Panc1 (cell line): ENCODE measurements around the gene NTNG1. TPM values are rescaled to one million over a fixed set of nuclear protein-coding genes. Genes with fewer than 3 reads are reported as not detected.

Source experiments
- ATAC-seq: fragments of 200-7000 bp; cut with Tn5 transposase; 2 replicates; pipeline ENCODE4 v1.9.1; 2020; ENCODE audit warnings: mild to moderate bottlenecking, moderate library complexity
- BruUV-seq: library from RNA; stranded (reverse); fragments of 400-500 nt; replicated peaks from 2 replicates; lab custom pipeline; 2021; lab: Mats Ljungman, UMichigan
- CTCF ChIA-PET: fragments of 300-600 bp; sonication (Branson Sonifier 250); formaldehyde crosslinking; loops from one replicate; lab custom pipeline; 2022; ENCODE audit warnings: antibody characterized with exemption; lab: Charles Lee
- POLR2A ChIA-PET: fragments of 300-600 bp; sonication (Branson Sonifier 250); formaldehyde crosslinking; loops from one replicate; lab custom pipeline; 2022; ENCODE audit warnings: antibody characterized with exemption; lab: Charles Lee
- DNase-seq: peaks from one replicate; pipeline ENCODE4 v3.0.0-alpha.2; 2010; ENCODE audit warnings: low read depth, low spot score
- H3K27ac ChIP-seq: 2 replicates; pipeline ENCODE4 v1.5.1; 2011; ENCODE audit warnings: mild to moderate bottlenecking, low read length, inconsistent platforms
- H3K27me3 ChIP-seq: fragments of 200-500 bp; sonication (Bioruptor generic); 2 replicates; pipeline ENCODE4 v1.6.0; 2014; ENCODE audit warnings: low read length, inconsistent platforms; ENCODE audit not compliant: control insufficient read depth, insufficient read depth
- H3K36me3 ChIP-seq: fragments of 200-500 bp; sonication (Bioruptor generic); 2 replicates; pipeline ENCODE4 v1.5.1; 2014; ENCODE audit warnings: inconsistent platforms, mild to moderate bottlenecking, low read length, moderate library complexity; ENCODE audit not compliant: control insufficient read depth, insufficient read depth
- H3K4me1 ChIP-seq: 2 replicates; pipeline ENCODE4 v1.5.1; 2011; ENCODE audit warnings: inconsistent platforms, mild to moderate bottlenecking, low read length, moderate library complexity; ENCODE audit not compliant: control insufficient read depth, insufficient read depth
- H3K4me3 ChIP-seq, 2 experiments: 2 replicates each; pipeline ENCODE4 v1.5.1; 2011 to 2012; ENCODE audit warnings: low read depth in 2 of 2, low read length in 2 of 2, mild to moderate bottlenecking in 2 of 2, inconsistent platforms in 1 of 2, moderate library complexity in 1 of 2
- H3K9me3 ChIP-seq: fragments of 200-500 bp; sonication (Bioruptor generic); 2 replicates; pipeline ENCODE4 v1.5.1; 2014; ENCODE audit warnings: low read depth, mild to moderate bottlenecking, inconsistent platforms, low read length, moderate library complexity; ENCODE audit not compliant: control insufficient read depth, insufficient read depth
- CTCF ChIP-seq: fragments of 450-650 bp; IDR thresholded peaks from 2 replicates; pipeline ENCODE4 v1.5.1; 2017; ENCODE audit warnings: mild to moderate bottlenecking
- POLR2AphosphoS5 ChIP-seq: IDR thresholded peaks from 2 replicates; pipeline ENCODE4 v1.6.1; 2012; ENCODE audit warnings: mild to moderate bottlenecking, low read depth, low read length, moderate library complexity
- REST ChIP-seq, 2 experiments: IDR thresholded peaks; 2 replicates each; pipeline ENCODE4 v1.6.1; 2011 to 2012; ENCODE audit warnings: low read depth in 2 of 2, control low read depth in 1 of 2, low read length in 1 of 2, mild to moderate bottlenecking in 1 of 2, moderate library complexity in 1 of 2; ENCODE audit not compliant: insufficient read depth in 1 of 2
- SIN3A ChIP-seq: IDR thresholded peaks from 2 replicates; pipeline ENCODE4 v1.6.1; 2012; ENCODE audit warnings: low read depth, mild to moderate bottlenecking, low read length, moderate library complexity, borderline replicate concordance; ENCODE audit not compliant: insufficient read depth
- TCF7L2 ChIP-seq: IDR thresholded peaks from 2 replicates; pipeline ENCODE4 v1.6.1; 2011; ENCODE audit warnings: mild to moderate bottlenecking, low read depth, low read length, inconsistent platforms
- in situ Hi-C: cut with HindIII; loops from 2 replicates; pipeline ENCODE4 v1.10.0; 2016; ENCODE audit warnings: low sequenced_read_pairs, low pct_unique_long_range_greater_than_20kb
- intact Hi-C: fragments of 100-400 bp; cut with micrococcal nuclease; formaldehyde crosslinking; loops from one replicate; pipeline ENCODE4 v1.10.0; 2022; ENCODE audit not compliant: unreplicated experiment
- total RNA-seq: library from RNA; stranded (reverse); gene quantifications from one replicate; pipeline ENCODE4 v1.2.1, GENCODE V29; 2021; ENCODE audit not compliant: unreplicated experiment

The NTNG1 gene
- total RNA-seq, 1 experiment from 2014 or later = 0.13 TPM

GRCh38 chr1:107342768-107343167 is 201.9 kb downstream of the NTNG1 start:
- BruUV-seq = no TSS peak
- no peaks in the 10 kb centered on the region for H3K9me3 ChIP-seq
- in situ Hi-C loops = no loop called here
- CTCF ChIA-PET = no interaction called here
- H3K36me3 ChIP-seq = no peaks in the 10 kb centered on the region
- ATAC-seq = no peak
- TF ChIP-seq POLR2AphosphoS5 = no peak
- no peak for TF ChIP-seq SIN3A
- TF ChIP-seq TCF7L2 = no peak
- TF ChIP-seq CTCF = no peak
- no peak for TF ChIP-seq REST (IDR thresholded peaks at IDR 0.05; ENCODE audit: insufficient read depth in 1 of 2, low read depth in 2 of 2, low read length in 1 of 2)
- no peaks in the 10 kb centered on the region for H3K4me1 ChIP-seq
- POLR2A ChIA-PET = no interaction called here
- no peak overlapping the region for H3K4me3 ChIP-seq
- DNase-seq = no peak
- intact Hi-C loops = loop anchor here (10.0 kb wide), 1 partner anchor 62 kb away; no protein-coding TSS in a partner anchor
- H3K27ac ChIP-seq = no peak overlapping the region
- no peaks in the 10 kb centered on the region for H3K27me3 ChIP-seq

DNA sequence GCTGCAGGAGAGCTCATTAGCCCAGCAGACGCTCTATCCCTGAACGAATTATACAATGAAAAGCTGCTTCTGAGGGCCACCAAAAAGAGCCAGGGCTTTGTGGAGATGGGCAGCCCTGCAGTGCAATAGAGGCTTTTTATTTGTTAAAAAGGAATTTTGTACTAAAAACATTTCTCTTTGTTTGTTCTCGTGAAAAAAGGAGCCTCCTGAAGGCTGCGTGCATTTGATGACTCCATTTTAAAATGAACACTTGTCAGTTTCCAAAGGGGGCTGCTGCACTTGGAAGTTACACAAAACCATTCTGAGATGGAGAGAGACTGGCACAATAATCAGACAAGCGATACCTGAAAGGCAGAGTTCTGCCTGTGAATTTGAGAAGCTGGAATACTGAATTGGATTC is 202.8 kb downstream of the NTNG1 start:
- BruUV-seq = no TSS peak
- H3K36me3 ChIP-seq = no peaks in the 10 kb centered on the region
- in situ Hi-C loops (no loop called here), intact Hi-C loops (loop anchor here (10.0 kb wide), 1 partner anchor 61 kb away; no protein-coding TSS in a partner anchor)
- DNase-seq = no peak
- no peaks in the 10 kb centered on the region for H3K27me3 ChIP-seq
- H3K27ac ChIP-seq = no peak overlapping the region
- no peak for TF ChIP-seq POLR2AphosphoS5
- TF ChIP-seq CTCF = no peak
- TF ChIP-seq SIN3A = no peak
- no peak for TF ChIP-seq TCF7L2
- TF ChIP-seq REST (IDR thresholded peaks at IDR 0.05; ENCODE audit: insufficient read depth in 1 of 2, low read depth in 2 of 2, low read length in 1 of 2) = no peak
- H3K4me1 ChIP-seq = no peaks in the 10 kb centered on the region
- H3K9me3 ChIP-seq = no peaks in the 10 kb centered on the region
- no peak for ATAC-seq
- CTCF ChIA-PET = no interaction called here
- POLR2A ChIA-PET = no interaction called here
- no peak overlapping the region for H3K4me3 ChIP-seq
